ENCODE data around the gene CDKN2B. TPM values are rescaled to one million over a fixed set of nuclear protein-coding genes. Genes with fewer than 3 reads are reported as not detected.
A peak's percentile ranks its signal among the peaks of the same experiment; 100 is the strongest.

CDKN2B gene
- polyA plus RNA-seq, 4 donors: 12.8 to 81.4 (median 44.1) TPM

DNA sequence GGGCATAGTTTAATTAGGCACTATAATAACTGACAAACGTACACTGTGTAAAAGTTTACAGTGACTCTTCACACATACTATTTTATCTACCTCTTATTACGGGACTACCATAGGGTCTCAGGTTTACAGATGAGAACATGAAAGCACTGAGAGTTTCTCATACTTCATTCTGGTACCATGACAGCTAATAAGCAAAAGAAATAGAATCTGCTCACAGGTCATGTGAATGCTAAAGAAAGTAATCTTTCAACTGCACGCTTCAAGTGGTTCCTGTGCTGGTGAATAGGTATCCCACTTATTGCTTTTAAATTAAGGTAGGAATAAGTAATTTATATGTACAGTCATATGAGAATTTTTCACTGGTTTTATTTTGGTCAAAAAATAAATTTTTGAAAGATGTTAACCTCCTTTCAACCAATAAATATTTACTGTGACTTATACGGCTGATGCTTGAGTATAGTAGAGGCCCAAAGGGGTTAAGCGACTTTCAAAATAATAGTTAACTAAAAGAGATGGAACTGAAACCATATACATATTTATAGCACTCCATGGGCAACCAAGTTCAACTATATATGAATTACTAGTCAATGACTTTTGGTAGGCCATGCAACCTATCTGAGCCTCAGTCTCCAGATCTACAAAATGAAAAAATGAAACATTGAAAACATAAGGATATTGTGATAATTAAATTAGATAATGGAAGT, 23.0 kb downstream of the CDKN2B start:
- Histone ChIP-seq H3K4me3 (ENCODE audit: low read depth in 1 of 3, low read length in 3 of 3) (no peak overlapping the region), H3K27me3 (ENCODE audit: control insufficient read depth in 3 of 3, insufficient read depth in 3 of 3, low read length in 3 of 3) (peaks cover 5 to 63% (median 10%) of the 10 kb centered on the region in 3 donors), H3K4me1 (ENCODE audit: control insufficient read depth in 3 of 3, insufficient read depth in 2 of 3, low read depth in 1 of 3, low read length in 2 of 3) (no peaks in the 10 kb centered on the region), H3K27ac (ENCODE audit: low read depth in 1 of 3, low read length in 2 of 3) (no peak overlapping the region), H3K36me3 (ENCODE audit: control insufficient read depth in 3 of 3, insufficient read depth in 2 of 3, low read depth in 1 of 3, low read length in 3 of 3) (no peaks in the 10 kb centered on the region), H3K9me3 (ENCODE audit: control insufficient read depth in 2 of 2, insufficient read depth in 1 of 2, low read depth in 1 of 2, low read length in 1 of 2) (peaks cover 0 to 6% of the 10 kb centered on the region in 2 donors)
- DNase-seq (no peak), FAIRE-seq (no peak)
- 58 to 65% (median 62%) methylated on average over 5 of the region's 5 CpGs for WGBS, 3 donors

DNA sequence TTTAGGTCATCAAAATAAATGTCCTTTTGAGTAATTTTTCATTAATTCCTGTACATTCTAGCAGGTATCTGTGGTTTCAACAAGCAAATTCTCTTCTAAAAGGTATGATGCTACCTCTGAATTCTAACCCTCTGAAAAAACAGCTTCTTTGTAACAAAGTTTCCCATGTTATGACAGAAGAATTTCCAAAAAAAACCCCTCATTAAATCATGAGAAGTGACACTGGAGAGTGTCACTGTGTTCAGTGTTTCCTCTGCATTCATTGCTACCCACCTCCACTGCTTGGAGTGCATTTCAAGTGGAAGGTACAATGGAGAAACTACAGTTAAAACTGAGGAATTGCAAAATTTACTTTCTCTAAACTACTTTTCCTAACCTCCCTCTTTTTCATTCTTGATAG, 25.0 kb downstream of the CDKN2B start:
- FAIRE-seq (no peak), DNase-seq (no peak)
- Histone ChIP-seq H3K36me3 (ENCODE audit: control insufficient read depth in 3 of 3, insufficient read depth in 2 of 3, low read depth in 1 of 3, low read length in 3 of 3) (no peaks in the 10 kb centered on the region), H3K9me3 (ENCODE audit: control insufficient read depth in 2 of 2, insufficient read depth in 1 of 2, low read depth in 1 of 2, low read length in 1 of 2) (no peaks in the 10 kb centered on the region), H3K4me3 (ENCODE audit: low read depth in 1 of 3, low read length in 3 of 3) (no peak overlapping the region), H3K27ac (ENCODE audit: low read depth in 1 of 3, low read length in 2 of 3) (no peak overlapping the region), H3K27me3 (ENCODE audit: control insufficient read depth in 3 of 3, insufficient read depth in 3 of 3, low read length in 3 of 3) (peaks cover under 1 to 57% (median 2%) of the 10 kb centered on the region in 3 donors), H3K4me1 (ENCODE audit: control insufficient read depth in 3 of 3, insufficient read depth in 2 of 3, low read depth in 1 of 3, low read length in 2 of 3) (no peaks in the 10 kb centered on the region)

DNA sequence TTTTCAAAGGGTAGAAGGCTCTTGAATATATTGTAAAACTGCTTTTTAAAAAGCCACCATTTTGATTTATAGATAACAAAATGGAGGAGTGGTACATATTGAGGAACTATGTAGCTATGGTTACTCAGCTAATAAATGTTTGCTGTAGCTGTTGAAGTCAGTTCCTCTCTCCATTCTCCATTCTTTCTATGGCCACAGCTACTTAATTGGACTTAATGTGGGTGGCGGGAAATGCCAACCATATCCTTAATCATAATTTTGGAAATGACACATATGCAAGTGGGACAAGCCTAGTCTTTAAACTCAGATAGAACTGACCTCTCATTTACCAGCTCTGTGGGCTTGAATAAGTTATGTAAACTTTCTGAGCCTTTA, 25.6 kb downstream of the CDKN2B start:
- Histone ChIP-seq H3K4me3 (ENCODE audit: low read depth in 1 of 3, low read length in 3 of 3) (no peak overlapping the region), H3K27ac (ENCODE audit: low read depth in 1 of 3, low read length in 2 of 3) (no peak overlapping the region), H3K27me3 (ENCODE audit: control insufficient read depth in 3 of 3, insufficient read depth in 3 of 3, low read length in 3 of 3) (peaks cover 2 to 57% (median 3%) of the 10 kb centered on the region in 3 donors), H3K9me3 (ENCODE audit: control insufficient read depth in 2 of 2, insufficient read depth in 1 of 2, low read depth in 1 of 2, low read length in 1 of 2) (no peaks in the 10 kb centered on the region), H3K4me1 (ENCODE audit: control insufficient read depth in 3 of 3, insufficient read depth in 2 of 3, low read depth in 1 of 3, low read length in 2 of 3) (no peaks in the 10 kb centered on the region), H3K36me3 (ENCODE audit: control insufficient read depth in 3 of 3, insufficient read depth in 2 of 3, low read depth in 1 of 3, low read length in 3 of 3) (no peaks in the 10 kb centered on the region)
- no peak for DNase-seq
- FAIRE-seq: no peak
- WGBS, 3 donors: 50 to 72% (median 67%) methylated on average over 1 of the region's 1 CpG

DNA sequence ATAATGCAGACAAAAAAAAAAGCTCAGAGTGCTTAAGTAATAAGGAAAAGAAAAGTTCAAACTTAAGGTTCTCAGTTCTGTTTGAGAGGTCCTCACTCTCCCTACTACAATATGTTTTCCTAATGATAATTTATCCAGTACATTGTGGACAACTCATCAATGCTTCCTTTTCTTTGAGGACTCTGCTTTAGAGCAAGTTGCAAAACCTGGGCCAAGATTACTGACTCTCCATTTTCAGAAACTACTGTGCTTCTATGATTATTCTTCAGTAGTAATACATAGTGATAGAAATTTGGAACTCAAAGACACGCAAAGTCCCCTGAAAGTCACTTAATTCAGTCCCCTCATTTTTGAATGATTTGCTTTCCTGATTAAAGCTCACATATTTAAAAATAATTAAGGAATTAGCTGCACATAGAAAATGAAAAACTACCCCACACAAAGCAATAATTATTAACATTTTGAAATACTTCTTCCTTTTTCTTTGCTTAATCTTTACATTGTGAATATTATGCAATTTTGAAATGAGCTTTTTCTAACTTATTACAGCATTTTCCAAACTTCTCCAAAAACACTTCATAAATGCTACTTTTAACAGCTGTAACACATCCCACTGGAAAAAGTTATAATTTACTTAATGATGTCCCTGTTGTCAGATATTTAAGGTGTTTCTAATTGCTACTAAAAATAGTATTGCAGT, 26.1 kb downstream of the CDKN2B start:
- no peak for DNase-seq
- Histone ChIP-seq H3K4me1 (ENCODE audit: control insufficient read depth in 3 of 3, insufficient read depth in 2 of 3, low read depth in 1 of 3, low read length in 2 of 3) (no peaks in the 10 kb centered on the region), H3K4me3 (ENCODE audit: low read depth in 1 of 3, low read length in 3 of 3) (no peak overlapping the region), H3K27me3 (ENCODE audit: control insufficient read depth in 3 of 3, insufficient read depth in 3 of 3, low read length in 3 of 3) (peaks cover 2 to 53% (median 4%) of the 10 kb centered on the region in 3 donors), H3K9me3 (ENCODE audit: control insufficient read depth in 2 of 2, insufficient read depth in 1 of 2, low read depth in 1 of 2, low read length in 1 of 2) (no peaks in the 10 kb centered on the region), H3K36me3 (ENCODE audit: control insufficient read depth in 3 of 3, insufficient read depth in 2 of 3, low read depth in 1 of 3, low read length in 3 of 3) (no peaks in the 10 kb centered on the region), H3K27ac (ENCODE audit: low read depth in 1 of 3, low read length in 2 of 3) (no peak overlapping the region)
- WGBS, 3 donors: 55 to 74% (median 62%) methylated on average over 1 of the region's 1 CpG
- no peak for FAIRE-seq

DNA sequence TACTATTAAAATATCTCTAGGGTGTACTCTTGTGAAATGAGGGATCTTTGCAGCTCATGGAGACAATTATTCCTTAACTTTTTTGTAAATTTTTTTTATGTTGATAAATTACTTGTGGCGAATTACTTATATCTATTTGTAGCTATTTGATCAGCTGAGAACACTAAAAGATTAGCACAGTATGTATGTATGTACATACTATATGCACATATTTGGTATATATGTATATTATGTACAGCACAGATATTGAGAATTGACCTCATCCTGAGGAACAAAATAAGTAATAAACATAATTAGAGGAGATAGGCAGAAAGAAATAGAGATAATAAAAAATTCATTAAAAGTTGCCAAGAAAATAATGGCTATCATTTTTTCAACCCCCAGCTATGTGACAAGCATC, 26.7 kb downstream of the CDKN2B start:
- no peak for FAIRE-seq
- no peaks in the 10 kb centered on the region for H3K36me3 ChIP-seq (ENCODE audit: control insufficient read depth in 3 of 3, insufficient read depth in 2 of 3, low read depth in 1 of 3, low read length in 3 of 3)
- H3K27ac ChIP-seq (ENCODE audit: low read depth in 1 of 3, low read length in 2 of 3): no peak overlapping the region
- no peaks in the 10 kb centered on the region for H3K9me3 ChIP-seq (ENCODE audit: control insufficient read depth in 2 of 2, insufficient read depth in 1 of 2, low read depth in 1 of 2, low read length in 1 of 2)
- H3K27me3 ChIP-seq (ENCODE audit: control insufficient read depth in 3 of 3, insufficient read depth in 3 of 3, low read length in 3 of 3): peaks cover 2 to 52% (median 5%) of the 10 kb centered on the region in 3 donors
- H3K4me3 ChIP-seq (ENCODE audit: low read depth in 1 of 3, low read length in 3 of 3): no peak overlapping the region
- DNase-seq: no peak
- 15 to 49% (median 36%) methylated on average over 1 of the region's 1 CpG for WGBS, 3 donors
- no peaks in the 10 kb centered on the region for H3K4me1 ChIP-seq (ENCODE audit: control insufficient read depth in 3 of 3, insufficient read depth in 2 of 3, low read depth in 1 of 3, low read length in 2 of 3)

DNA sequence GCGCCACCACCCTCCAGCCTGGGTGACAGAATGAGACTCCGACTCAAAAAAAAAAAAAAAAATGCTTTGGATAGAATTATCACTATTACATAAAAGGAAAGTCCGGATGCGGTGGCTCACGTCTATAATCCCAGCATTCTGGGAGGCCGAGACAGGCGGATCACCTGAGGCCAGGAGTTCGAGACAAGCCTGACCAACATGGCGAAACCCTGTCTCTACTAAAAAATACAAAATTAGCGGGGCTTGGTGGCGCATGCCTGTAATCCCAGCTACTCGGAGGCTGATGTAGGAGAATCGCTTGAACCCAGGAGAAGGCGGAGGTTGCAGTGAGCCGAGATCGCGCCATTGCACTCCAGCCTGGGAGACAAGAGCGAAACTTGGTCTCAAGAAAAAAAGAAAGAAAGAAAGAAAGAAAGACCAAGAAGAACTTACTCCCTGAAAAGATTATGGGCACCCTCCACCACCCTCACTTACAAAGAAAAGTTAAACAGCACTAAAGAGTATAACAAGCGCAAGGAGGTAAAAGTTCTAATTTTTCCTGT, 32.7 kb downstream of the CDKN2B start:
- no peak overlapping the region for H3K4me3 ChIP-seq (ENCODE audit: low read depth in 1 of 3, low read length in 3 of 3)
- H3K27me3 ChIP-seq (ENCODE audit: control insufficient read depth in 3 of 3, insufficient read depth in 3 of 3, low read length in 3 of 3): peaks cover 2 to 71% (median 31%) of the 10 kb centered on the region in 3 donors
- FAIRE-seq (no peak), DNase-seq (no peak)
- peaks cover 0 to 2% of the 10 kb centered on the region in 2 donors for H3K9me3 ChIP-seq (ENCODE audit: control insufficient read depth in 2 of 2, insufficient read depth in 1 of 2, low read depth in 1 of 2, low read length in 1 of 2)
- H3K27ac ChIP-seq (ENCODE audit: low read depth in 1 of 3, low read length in 2 of 3): no peak overlapping the region
- 23 to 39% (median 31%) methylated on average over 19 of the region's 19 CpGs for WGBS, 3 donors
- H3K4me1 ChIP-seq (ENCODE audit: control insufficient read depth in 3 of 3, insufficient read depth in 2 of 3, low read depth in 1 of 3, low read length in 2 of 3): peaks cover 3 to 6% (median 3%) of the 10 kb centered on the region in 3 donors
- H3K36me3 ChIP-seq (ENCODE audit: control insufficient read depth in 3 of 3, insufficient read depth in 2 of 3, low read depth in 1 of 3, low read length in 3 of 3): no peaks in the 10 kb centered on the region

DNA sequence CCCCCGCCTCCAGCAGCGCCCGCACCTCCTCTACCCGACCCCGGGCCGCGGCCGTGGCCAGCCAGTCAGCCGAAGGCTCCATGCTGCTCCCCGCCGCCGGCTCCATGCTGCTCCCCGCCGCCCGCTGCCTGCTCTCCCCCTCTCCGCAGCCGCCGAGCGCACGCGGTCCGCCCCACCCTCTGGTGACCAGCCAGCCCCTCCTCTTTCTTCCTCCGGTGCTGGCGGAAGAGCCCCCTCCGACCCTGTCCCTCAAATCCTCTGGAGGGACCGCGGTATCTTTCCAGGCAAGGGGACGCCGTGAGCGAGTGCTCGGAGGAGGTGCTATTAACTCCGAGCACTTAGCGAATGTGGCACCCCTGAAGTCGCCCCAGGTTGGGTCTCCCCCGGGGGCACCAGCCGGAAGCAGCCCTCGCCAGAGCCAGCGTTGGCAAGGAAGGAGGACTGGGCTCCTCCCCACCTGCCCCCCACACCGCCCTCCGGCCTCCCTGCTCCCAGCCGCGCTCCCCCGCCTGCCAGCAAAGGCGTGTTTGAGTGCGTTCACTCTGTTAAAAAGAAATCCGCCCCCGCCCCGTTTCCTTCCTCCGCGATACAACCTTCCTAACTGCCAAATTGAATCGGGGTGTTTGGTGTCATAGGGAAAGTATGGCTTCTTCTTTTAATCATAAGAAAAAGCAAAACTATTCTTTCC, 34.2 kb downstream of the CDKN2B start:
- peak; percentile 14 to 64 for DNase-seq
- H3K27me3 ChIP-seq (ENCODE audit: control insufficient read depth in 3 of 3, insufficient read depth in 3 of 3, low read length in 3 of 3): peaks cover 2 to 81% (median 45%) of the 10 kb centered on the region in 3 donors
- H3K4me3 ChIP-seq (ENCODE audit: low read depth in 1 of 3, low read length in 3 of 3): peak overlapping the region in 2 of 3 donors; percentile 15 to 45
- no peaks in the 10 kb centered on the region for H3K36me3 ChIP-seq (ENCODE audit: control insufficient read depth in 3 of 3, insufficient read depth in 2 of 3, low read depth in 1 of 3, low read length in 3 of 3)
- no peak overlapping the region for H3K27ac ChIP-seq (ENCODE audit: low read depth in 1 of 3, low read length in 2 of 3)
- no peak for FAIRE-seq
- peaks cover 3 to 6% (median 3%) of the 10 kb centered on the region in 3 donors for H3K4me1 ChIP-seq (ENCODE audit: control insufficient read depth in 3 of 3, insufficient read depth in 2 of 3, low read depth in 1 of 3, low read length in 2 of 3)
- H3K9me3 ChIP-seq (ENCODE audit: control insufficient read depth in 2 of 2, insufficient read depth in 1 of 2, low read depth in 1 of 2, low read length in 1 of 2): peaks cover 0 to 7% of the 10 kb centered on the region in 2 donors
- 0 to 1% (median 1%) methylated on average over 39 to 51 of the region's 51 CpGs for WGBS, 3 donors

DNA sequence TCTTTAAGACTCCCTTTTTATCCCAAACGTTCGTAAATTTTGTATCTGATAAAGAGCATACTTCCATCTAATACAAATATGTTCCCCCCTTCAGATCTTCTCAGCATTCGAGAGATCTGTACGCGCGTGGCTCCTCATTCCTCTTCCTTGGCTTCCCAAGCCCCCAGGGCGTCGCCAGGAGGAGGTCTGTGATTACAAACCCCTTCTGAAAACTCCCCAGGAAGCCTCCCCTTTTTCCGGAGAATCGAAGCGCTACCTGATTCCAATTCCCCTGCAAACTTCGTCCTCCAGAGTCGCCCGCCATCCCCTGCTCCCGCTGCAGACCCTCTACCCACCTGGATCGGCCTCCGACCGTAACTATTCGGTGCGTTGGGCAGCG, 34.8 kb downstream of the CDKN2B start:
- FAIRE-seq: no peak
- 2 to 4% (median 4%) methylated on average over 21 of the region's 21 CpGs for WGBS, 3 donors
- peak overlapping the region in 2 of 3 donors; percentile 15 to 45 for H3K4me3 ChIP-seq (ENCODE audit: low read depth in 1 of 3, low read length in 3 of 3)

More for the DNA sequence above, 34.8 kb downstream of the CDKN2B start:
- Histone ChIP-seq H3K9me3 (ENCODE audit: control insufficient read depth in 2 of 2, insufficient read depth in 1 of 2, low read depth in 1 of 2, low read length in 1 of 2) (peaks cover 0 to 7% of the 10 kb centered on the region in 2 donors), H3K4me1 (ENCODE audit: control insufficient read depth in 3 of 3, insufficient read depth in 2 of 3, low read depth in 1 of 3, low read length in 2 of 3) (peaks cover 3 to 6% (median 3%) of the 10 kb centered on the region in 3 donors), H3K27me3 (ENCODE audit: control insufficient read depth in 3 of 3, insufficient read depth in 3 of 3, low read length in 3 of 3) (peaks cover 2 to 81% (median 50%) of the 10 kb centered on the region in 3 donors), H3K36me3 (ENCODE audit: control insufficient read depth in 3 of 3, insufficient read depth in 2 of 3, low read depth in 1 of 3, low read length in 3 of 3) (no peaks in the 10 kb centered on the region), H3K27ac (ENCODE audit: low read depth in 1 of 3, low read length in 2 of 3) (no peak overlapping the region)
- peak in 1 of 2 donors; percentile 17 for DNase-seq

Data from small intestine (tissue), 7 donors.